Stimulated activated naive CD8-positive, alpha-beta T cell treated with anti-CD3 and anti-CD28 coated beads, Interleukin-15, Interleukin-2, amounts not matched to agents 100 U/mL and 50 U/mL, for 24 hours (primary cell): ENCODE results near the gene TYRP1.

Experiments used
- ATAC-seq: fragments of 150-1000 bp; cut with Tn5 transposase; one replicate; pipeline ENCODE4 v1.10.0; 2021
- DNase-seq: peaks from one replicate; pipeline ENCODE4 v3.0.0; 2021

The TYRP1 gene

DNA sequence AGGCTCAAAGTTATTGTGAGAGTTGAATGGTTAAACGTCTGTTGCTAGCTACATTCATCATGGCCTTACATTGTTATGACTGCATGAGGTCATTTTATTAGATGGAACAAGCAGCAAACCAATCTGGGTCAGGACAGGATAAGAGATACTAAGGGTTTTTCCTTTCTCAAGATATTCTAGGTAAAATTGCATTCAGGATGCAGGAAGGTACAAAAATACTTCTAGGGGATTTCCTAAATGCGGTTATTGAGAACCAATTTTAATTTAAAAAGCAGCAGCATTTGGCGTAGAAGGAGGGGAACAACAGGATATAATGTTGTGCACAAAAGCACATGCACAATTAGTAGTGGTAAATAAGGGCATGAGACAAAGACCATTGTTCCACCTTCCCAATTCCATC lies 42.5 kb downstream of the TYRP1 start:
- no peak for DNase-seq
- ATAC-seq, result no peak

DNA sequence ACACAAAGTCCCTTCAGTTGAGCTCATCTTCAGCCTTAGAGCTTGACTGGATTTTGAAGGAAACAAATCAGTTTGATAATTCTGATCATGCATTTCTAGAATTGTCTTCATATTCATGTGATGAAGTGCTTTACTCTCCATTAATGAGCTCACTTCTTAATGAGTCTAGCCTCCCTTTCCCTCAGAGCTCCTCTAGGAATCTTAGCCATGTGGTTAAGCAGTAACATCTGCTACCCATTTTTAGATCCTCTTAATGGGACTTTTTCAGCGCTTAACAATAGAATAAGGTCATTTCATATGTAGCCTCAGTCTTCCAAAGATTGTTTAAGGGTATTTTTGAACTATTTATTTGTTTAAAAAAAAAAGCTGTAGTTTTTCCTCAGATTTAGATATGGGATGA lies 44.7 kb downstream of the TYRP1 start:
- DNase-seq (no peak), ATAC-seq (no peak)

DNA sequence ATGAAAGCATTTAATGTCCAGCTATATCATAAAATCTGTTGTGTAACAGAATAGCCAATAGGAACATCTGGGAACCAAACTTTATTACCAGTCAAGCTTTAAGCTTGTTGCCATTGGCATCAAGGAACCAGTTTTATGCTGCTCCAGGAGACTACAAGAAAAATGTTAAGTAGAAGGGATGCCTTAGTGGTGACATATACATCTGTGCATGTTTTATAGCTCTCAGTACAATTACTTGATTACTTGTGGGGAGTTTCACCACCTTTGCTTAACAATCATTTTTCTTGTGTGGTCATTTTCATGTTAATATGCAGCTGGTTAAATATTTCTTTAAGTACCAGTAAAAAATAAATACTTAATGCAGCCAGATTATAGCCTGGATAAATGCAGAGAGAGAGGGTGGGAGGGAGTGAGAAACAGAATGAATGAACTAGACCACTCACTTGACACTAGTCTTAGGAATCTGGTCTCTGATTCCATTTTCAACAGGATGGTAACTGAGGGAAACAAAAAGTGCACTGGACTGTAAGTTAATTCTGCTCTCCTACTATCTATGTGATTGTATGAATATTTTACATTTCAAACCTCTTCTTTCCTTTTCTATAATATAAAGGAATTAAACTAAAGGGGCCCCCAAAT lies 45.9 kb downstream of the TYRP1 start:
- ATAC-seq, result no peak
- DNase-seq, result no peak

DNA sequence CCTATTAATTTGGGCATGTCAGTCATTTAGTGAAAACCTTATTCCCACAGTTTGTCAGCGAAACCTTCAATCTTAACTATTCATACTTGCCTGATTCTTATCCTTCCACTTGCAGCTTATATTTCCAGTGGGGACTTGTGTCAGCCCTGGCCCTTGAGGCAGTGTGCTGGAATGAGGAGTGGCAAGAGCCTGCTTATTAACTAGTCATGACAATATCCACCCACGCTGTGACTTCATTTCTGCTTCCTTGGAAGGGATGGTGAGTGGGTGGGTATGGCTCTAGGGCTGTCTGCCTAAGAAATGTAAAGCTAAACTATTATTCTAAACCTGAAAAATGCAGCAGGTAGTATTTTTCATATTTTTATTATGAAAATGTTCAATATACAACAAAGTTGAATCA lies 47.7 kb downstream of the TYRP1 start:
- ATAC-seq (no peak), DNase-seq (no peak)

DNA sequence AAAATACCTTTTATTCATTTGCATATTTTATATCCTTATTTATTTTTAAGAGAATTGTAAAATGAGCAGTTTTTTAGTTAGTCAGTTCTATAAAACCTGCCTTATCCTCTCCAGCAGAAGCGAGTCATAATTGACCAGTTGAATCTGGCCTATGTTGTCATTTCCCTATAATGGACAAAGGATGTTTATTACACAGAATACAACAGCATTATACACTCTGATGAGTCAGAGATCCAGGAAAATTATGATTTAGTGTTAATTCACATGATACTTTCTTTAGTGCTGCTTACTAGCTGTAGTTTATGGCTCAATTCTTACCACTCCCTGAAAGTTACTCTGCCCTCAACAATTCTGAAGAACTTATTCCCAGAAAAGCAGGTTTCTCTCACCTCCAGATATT lies 54.8 kb downstream of the TYRP1 start:
- DNase-seq (no peak), ATAC-seq (no peak)

DNA sequence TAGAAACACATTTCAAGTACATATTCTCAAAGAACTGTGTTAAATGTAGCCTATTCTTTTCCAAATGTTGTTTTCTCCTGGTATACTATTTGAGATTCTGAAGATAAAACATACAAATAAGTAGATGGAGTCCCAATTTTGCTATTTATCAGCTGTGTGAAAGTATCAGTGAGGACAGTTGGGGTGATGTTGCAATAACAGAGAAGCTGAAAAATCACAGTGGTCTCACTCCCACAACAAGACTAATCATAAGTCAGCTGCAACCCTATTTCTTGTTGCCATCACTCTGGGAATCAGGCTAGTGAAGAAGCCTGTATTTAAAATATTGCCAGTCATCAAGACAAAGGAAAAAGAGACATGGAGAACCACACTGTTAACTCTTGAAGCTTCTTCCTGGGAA lies 55.8 kb downstream of the TYRP1 start:
- no peak for ATAC-seq
- no peak for DNase-seq

DNA sequence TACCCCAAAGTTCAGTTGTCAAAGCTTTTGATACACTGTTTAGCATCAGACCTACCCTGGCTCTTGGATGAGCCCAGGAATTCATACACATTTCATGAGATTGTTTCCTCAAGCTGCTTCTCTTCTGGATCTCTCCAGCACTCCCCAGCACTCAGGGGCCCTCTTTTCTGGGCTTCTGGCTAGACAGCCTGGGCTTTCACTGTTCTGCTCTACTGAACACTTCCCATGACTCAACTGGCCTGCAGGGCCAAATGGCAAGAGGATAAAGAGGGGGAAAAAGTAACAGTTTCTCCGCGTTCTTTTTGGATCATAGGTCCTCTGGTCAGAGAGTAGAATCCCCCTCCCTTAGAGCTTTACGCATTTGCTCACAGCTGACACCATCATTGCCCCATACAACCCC lies 60.7 kb downstream of the TYRP1 start:
- DNase-seq, result no peak

DNA sequence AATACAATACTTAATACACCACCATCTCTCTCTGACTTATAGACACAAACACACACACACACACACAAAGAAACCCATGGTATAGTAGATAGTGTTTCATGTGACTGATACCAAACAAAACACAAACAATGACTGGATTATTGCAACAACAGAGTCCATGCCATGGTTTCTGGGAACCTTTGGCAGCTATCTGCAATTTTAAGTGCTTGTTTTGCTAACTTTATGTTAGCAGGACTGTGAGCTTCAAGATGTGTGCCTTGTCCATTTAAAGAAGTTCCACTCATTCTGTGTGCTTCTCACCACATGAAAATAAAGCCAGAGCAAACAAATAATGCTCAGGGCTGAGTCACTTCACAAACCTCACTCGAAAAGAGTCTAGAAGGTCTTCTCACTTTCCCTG lies 66.6 kb downstream of the TYRP1 start:
- no peak for DNase-seq
- ATAC-seq, result no peak

More for the DNA sequence above, 60.7 kb downstream of the TYRP1 start:
- no peak for ATAC-seq
